Measurements from ENCODE around the gene ACAT2. TPM values are rescaled to one million over a fixed set of nuclear protein-coding genes. Genes with fewer than 3 reads are reported as not detected.
"Not testable (repeated sequence)": the region's sequence is repeated elsewhere in the genome, so short reads cannot be mapped to it uniquely, and the experiment has no call there.

ACAT2 gene
- total RNA-seq, 1 donor from 2014 or later, result 34.1 TPM

- TF ChIP-seq CTCF (IDR thresholded peaks at IDR 0.05; ENCODE audit: insufficient read depth, low read length, poor library complexity, severe bottlenecking), result no peak
- H3K4me3 ChIP-seq (ENCODE audit: low read depth, low read length), result no peak overlapping the region
- no peaks in the 10 kb centered on the region for H3K36me3 ChIP-seq (ENCODE audit: control insufficient read depth, insufficient read depth, low read length)
- peaks cover 7% of the 10 kb centered on the region for H3K27me3 ChIP-seq (ENCODE audit: control insufficient read depth, insufficient read depth, low read length)
- DNase-seq (ENCODE audit: low read depth), result no peak
These were observed 62.1 kb downstream of the ACAT2 start for GRCh38 chr6:159823953-159824352.

- not testable (repeated sequence) for H3K4me3 ChIP-seq (ENCODE audit: low read depth, low read length); H3K27me3 ChIP-seq (ENCODE audit: control insufficient read depth, insufficient read depth, low read length); DNase-seq (ENCODE audit: low read depth); H3K36me3 ChIP-seq (ENCODE audit: control insufficient read depth, insufficient read depth, low read length)
These were observed 62.8 kb downstream of the ACAT2 start for GRCh38 chr6:159824690-159825089.

- TF ChIP-seq CTCF (IDR thresholded peaks at IDR 0.05; ENCODE audit: insufficient read depth, low read length, poor library complexity, severe bottlenecking), result no peak
- no peak for DNase-seq (ENCODE audit: low read depth)
These were observed 64.2 kb downstream of the ACAT2 start for GRCh38 chr6:159826004-159826403.

DNA sequence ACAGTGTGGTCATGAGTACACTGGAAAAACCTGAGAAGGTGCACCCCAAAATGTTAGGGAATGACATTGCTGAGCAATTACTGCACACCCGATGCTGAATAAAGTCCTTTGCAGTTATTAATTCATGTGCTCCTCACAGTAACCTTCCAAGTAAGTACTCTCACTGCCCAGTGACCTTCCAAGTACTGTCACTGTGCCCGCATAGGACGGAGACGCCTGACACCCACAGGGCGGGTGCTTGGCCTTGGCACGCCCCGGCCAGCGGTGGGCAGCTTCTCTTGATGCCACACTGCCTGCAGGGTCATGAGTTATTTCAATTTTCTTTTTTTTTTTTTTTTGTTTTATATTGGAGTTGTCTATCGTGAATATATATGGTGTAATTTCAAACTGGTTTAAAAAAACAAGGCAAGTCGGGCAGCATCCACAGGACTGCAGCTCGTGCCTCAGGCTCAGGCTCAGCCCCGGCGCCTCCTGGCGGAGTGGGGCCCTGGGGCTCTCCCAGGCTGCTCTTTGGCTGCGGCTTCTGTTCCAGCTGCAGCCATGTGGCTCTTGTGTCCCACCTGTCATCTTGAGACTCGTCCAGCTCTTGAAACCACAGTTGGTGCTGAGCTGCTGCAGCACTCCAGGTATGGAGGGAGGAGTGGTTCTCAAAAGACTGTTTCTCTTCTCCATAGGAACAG is 65.3 kb downstream of the ACAT2 start:
- H3K4me3 ChIP-seq (ENCODE audit: low read depth, low read length), result no peak overlapping the region
- no peak for TF ChIP-seq CTCF (IDR thresholded peaks at IDR 0.05; ENCODE audit: insufficient read depth, low read length, poor library complexity, severe bottlenecking)
- DNase-seq (ENCODE audit: low read depth), result no peak
- no peaks in the 10 kb centered on the region for H3K36me3 ChIP-seq (ENCODE audit: control insufficient read depth, insufficient read depth, low read length)
- no peaks in the 10 kb centered on the region for H3K27me3 ChIP-seq (ENCODE audit: control insufficient read depth, insufficient read depth, low read length)

More at GRCh38 chr6:159826004-159826403, 64.2 kb downstream of the ACAT2 start:
- no peaks in the 10 kb centered on the region for H3K36me3 ChIP-seq (ENCODE audit: control insufficient read depth, insufficient read depth, low read length)
- H3K27me3 ChIP-seq (ENCODE audit: control insufficient read depth, insufficient read depth, low read length), result no peaks in the 10 kb centered on the region
- H3K4me3 ChIP-seq (ENCODE audit: low read depth, low read length), result no peak overlapping the region

DNA sequence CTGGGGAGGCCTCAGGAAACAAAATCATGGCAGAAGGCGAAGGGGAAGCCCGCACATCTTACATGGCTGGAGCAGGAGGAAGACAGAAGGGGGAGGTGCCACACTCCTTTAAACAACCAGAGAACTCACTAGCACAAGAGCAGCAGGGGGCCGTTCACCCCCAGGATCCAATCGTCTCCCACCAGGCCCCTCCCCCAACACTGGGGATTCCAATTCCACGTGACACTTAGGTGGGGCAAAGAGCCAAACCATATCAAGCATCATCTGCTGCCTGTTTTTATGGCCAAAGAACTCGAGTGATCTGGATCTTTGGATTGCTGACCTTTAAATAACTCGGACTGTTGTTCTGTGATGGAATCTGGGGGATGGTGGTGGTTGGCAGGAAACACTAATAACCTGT is 66.2 kb downstream of the ACAT2 start:
- no peak for TF ChIP-seq CTCF (IDR thresholded peaks at IDR 0.05; ENCODE audit: insufficient read depth, low read length, poor library complexity, severe bottlenecking)
- H3K4me3 ChIP-seq (ENCODE audit: low read depth, low read length), result no peak overlapping the region
- no peaks in the 10 kb centered on the region for H3K27me3 ChIP-seq (ENCODE audit: control insufficient read depth, insufficient read depth, low read length)
- H3K36me3 ChIP-seq (ENCODE audit: control insufficient read depth, insufficient read depth, low read length), result no peaks in the 10 kb centered on the region
- no peak for DNase-seq (ENCODE audit: low read depth)

Other genes starting within 250 kb of the ACAT2 start
- 482 and 495 TPM in 2 replicates for gene SOD2, start 68.8 kb upstream of the ACAT2 start, total RNA-seq
- 86.9 and 88.3 TPM in 2 replicates for gene WTAP, start 34.5 kb upstream of the ACAT2 start, total RNA-seq
- 209 and 213 TPM in 2 replicates for gene TCP1, start 27.6 kb downstream of the ACAT2 start, total RNA-seq
- gene MRPL18, start 28.4 kb downstream of the ACAT2 start, total RNA-seq, result 82.7 and 98.9 TPM in 2 replicates
- gene PNLDC1, start 38.2 kb downstream of the ACAT2 start, total RNA-seq, result not detected in 2 replicates
- gene MAS1, start 128.9 kb downstream of the ACAT2 start, total RNA-seq, result not detected in 2 replicates
- gene IGF2R, start 207.0 kb downstream of the ACAT2 start, total RNA-seq, result 251 and 274 TPM in 2 replicates

All from kidney epithelial cell (primary cell).